Ascending aorta (tissue), 2 donors: ENCODE data around the gene RNF112. TPM values are rescaled to one million over a fixed set of nuclear protein-coding genes. Genes with fewer than 3 reads are reported as not detected.

Experiments used
- DNase-seq, 2 donors: peaks; one replicate each; pipeline ENCODE4 v3.0.0-alpha.2; 2019; ENCODE audit warnings: low spot score in 2 of 2
- H3K27ac ChIP-seq, 2 donors: fragments of 200-600 bp; sonication (generic); one replicate each; pipeline ENCODE4 v1.5.1; 2016 to 2017; ENCODE audit warnings: mild to moderate bottlenecking in 1 of 2
- H3K27me3 ChIP-seq: fragments of 200-600 bp; sonication (generic); one replicate; pipeline ENCODE4 v1.5.1; 2017
- H3K36me3 ChIP-seq, 2 donors: fragments of 200-600 bp; sonication (generic); one replicate each; pipeline ENCODE4 v1.5.1; 2016
- H3K4me1 ChIP-seq, 2 donors: fragments of 200-600 bp; sonication (generic); one replicate each; pipeline ENCODE4 v1.5.1; 2016 to 2017; ENCODE audit warnings: mild to moderate bottlenecking in 1 of 2
- H3K4me3 ChIP-seq, 2 donors: fragments of 200-600 bp; sonication (generic); one replicate each; pipeline ENCODE4 v1.5.1; 2016 to 2017; ENCODE audit warnings: mild to moderate bottlenecking in 1 of 2
- H3K9me3 ChIP-seq, 2 donors: fragments of 200-600 bp; sonication (generic); one replicate each; pipeline ENCODE4 v1.5.1; 2016
- intact Hi-C: fragments of 100-400 bp; cut with DNase I; formaldehyde crosslinking; loops from one replicate; pipeline ENCODE4 v1.15.1; 2023
- total RNA-seq: library from RNA; depleted of rRNA; stranded (reverse); fragments of >200 nt; gene quantifications from one replicate; pipeline ENCODE4 v1.1.0, GENCODE V29; 2016
- TF ChIP-seq, protein P1 (sequence below), 3 experiments: fragments of 200-600 bp in 2 of 3; fragments of 450-650 bp in 1 of 3; sonication (generic) in 2 of 3; IDR thresholded peaks; one replicate each; pipeline ENCODE4 v1.5.1; 2016 to 2019; ENCODE audit warnings: antibody characterized with exemption in 3 of 3, mild to moderate bottlenecking in 1 of 3, moderate library complexity in 1 of 3

The RNF112 gene
- total RNA-seq, 1 donor from 2014 or later = 0.53 TPM

DNA sequence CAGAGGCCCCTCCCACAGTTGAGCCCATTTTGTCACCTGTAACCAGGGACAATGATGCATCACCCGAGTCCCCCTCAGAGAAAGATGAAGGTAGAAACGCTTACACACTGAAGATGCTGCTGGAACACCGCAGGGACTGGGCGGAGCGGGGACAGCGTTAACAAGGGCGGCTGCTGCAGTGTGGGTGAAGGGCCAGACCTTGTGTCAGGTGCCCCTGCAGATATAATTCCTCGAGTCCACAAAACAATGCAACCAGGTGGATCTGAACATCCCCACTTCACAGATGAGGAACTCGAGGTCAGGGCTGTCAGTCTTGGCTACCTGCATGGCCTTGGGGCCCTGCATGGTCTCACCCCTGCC lies 39.0 kb upstream of the RNF112 start:
- Histone ChIP-seq H3K4me1 (peaks cover 0 to 3% of the 10 kb centered on the region in 2 donors), H3K9me3 (no peaks in the 10 kb centered on the region), H3K27ac (no peak overlapping the region), H3K36me3 (no peaks in the 10 kb centered on the region), H3K4me3 (no peak overlapping the region), H3K27me3 (no peaks in the 10 kb centered on the region)
- intact Hi-C loops = no loop called here
- peak in 1 of 2 donors; percentile 28 for DNase-seq
- TF ChIP-seq, protein P1, sequence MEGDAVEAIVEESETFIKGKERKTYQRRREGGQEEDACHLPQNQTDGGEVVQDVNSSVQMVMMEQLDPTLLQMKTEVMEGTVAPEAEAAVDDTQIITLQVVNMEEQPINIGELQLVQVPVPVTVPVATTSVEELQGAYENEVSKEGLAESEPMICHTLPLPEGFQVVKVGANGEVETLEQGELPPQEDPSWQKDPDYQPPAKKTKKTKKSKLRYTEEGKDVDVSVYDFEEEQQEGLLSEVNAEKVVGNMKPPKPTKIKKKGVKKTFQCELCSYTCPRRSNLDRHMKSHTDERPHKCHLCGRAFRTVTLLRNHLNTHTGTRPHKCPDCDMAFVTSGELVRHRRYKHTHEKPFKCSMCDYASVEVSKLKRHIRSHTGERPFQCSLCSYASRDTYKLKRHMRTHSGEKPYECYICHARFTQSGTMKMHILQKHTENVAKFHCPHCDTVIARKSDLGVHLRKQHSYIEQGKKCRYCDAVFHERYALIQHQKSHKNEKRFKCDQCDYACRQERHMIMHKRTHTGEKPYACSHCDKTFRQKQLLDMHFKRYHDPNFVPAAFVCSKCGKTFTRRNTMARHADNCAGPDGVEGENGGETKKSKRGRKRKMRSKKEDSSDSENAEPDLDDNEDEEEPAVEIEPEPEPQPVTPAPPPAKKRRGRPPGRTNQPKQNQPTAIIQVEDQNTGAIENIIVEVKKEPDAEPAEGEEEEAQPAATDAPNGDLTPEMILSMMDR (IDR thresholded peaks at IDR 0.05) = no peak

DNA sequence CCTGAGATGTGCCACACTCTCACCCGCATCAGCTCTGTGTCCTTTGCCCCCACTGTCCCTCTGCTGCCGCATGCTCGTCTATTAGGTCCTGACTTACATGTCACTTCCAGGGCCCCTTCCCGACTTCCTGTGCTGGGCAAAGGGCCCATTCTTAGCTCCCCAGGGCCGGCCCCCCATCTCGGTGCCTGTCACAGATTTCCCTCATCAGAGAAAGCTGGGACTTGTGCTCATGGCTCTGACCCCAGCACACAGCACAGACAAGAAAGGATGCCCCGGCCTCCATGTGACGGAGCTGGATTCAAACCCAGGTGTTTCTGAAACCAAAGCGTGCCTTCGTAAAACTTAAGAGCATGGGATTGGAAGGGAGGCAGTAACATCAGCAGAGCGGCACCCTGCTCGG lies 38.6 kb upstream of the RNF112 start:
- H3K27me3 ChIP-seq = no peaks in the 10 kb centered on the region
- no peak for DNase-seq
- TF ChIP-seq, protein P1 (IDR thresholded peaks at IDR 0.05) = no peak
- H3K27ac ChIP-seq = no peak overlapping the region
- H3K36me3 ChIP-seq = no peaks in the 10 kb centered on the region
- H3K9me3 ChIP-seq = no peaks in the 10 kb centered on the region
- intact Hi-C loops = no loop called here
- H3K4me3 ChIP-seq = no peak overlapping the region
- peaks cover 0 to 5% of the 10 kb centered on the region in 2 donors for H3K4me1 ChIP-seq

DNA sequence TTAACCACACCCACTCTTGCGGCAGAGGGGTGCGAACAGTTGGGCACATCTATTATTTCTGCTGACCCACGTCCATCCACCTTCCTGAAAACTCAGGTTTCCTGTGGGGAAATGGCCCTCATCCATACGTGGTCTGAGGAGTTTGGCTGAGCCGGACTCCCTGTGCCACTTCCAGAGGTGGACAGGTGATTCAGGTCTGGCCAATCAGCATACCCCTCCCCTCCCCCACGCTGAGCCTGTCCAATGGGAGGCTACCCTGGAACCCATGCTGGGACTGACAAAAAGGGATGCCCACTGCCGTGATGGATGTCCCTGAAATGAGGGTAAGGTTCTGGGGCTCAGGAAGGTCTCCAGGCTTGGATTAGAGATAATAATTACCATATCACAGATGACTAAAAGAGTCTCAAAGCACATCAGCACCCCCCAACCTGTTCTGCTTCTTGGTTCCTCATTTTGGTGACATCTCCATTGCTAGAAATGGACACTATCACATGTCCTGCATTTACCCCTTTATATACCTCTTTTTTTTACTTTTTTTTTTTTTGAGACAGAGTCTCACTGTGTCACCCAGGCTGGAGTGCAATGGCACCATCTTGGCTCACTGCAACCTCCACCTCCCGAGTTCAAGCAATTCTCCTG lies 38.0 kb upstream of the RNF112 start:
- no peak for DNase-seq
- no peaks in the 10 kb centered on the region for H3K36me3 ChIP-seq
- no peak overlapping the region for H3K27ac ChIP-seq
- TF ChIP-seq, protein P1 (IDR thresholded peaks at IDR 0.05) = no peak
- intact Hi-C loops = no loop called here
- H3K4me1 ChIP-seq = peaks cover 0 to 5% of the 10 kb centered on the region in 2 donors
- no peaks in the 10 kb centered on the region for H3K27me3 ChIP-seq
- no peak overlapping the region for H3K4me3 ChIP-seq
- no peaks in the 10 kb centered on the region for H3K9me3 ChIP-seq

DNA sequence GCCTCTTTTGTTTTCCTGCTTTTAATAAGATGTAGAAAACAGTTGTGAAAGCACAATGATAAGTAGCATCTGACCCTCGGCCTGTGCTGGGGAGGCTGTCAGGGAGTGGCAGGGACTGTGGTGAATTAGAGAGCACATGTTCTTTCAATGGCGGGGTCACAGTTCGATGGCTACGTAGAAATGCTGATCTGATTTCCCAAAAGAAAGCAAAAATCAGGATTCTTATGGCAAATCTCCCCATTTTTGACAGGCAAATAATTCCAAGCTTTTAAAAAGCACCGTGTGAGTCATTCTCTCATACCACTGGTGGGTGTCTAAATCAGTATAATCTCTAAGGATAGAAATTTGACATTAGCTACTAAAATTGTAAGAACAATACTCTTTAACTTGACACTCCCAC lies 36.9 kb upstream of the RNF112 start:
- no peak overlapping the region for H3K27ac ChIP-seq

DNA sequence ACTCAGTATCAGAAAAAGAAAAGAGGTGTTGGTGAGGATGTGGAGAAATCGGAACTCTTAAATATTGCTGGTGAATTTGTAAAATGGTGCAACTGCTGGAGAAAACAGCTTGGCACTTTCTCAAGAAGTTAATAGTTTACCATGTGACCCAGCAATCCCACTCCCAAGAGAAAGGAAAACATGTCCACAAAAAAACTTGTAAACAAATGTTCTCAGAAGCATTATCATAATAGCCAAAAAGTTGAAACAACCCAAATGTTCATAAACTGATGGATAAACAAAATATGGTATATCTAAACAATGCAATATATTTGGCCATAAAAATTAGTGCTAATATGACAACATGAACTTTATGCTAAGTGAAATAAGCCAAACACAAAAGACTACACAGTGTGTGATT lies 35.3 kb upstream of the RNF112 start:
- Histone ChIP-seq H3K36me3 (peaks cover 6 to 7% of the 10 kb centered on the region in 2 donors), H3K4me1 (peaks cover 3 to 7% of the 10 kb centered on the region in 2 donors), H3K27me3 (no peaks in the 10 kb centered on the region), H3K27ac (no peak overlapping the region), H3K9me3 (no peaks in the 10 kb centered on the region), H3K4me3 (no peak overlapping the region)
- TF ChIP-seq, protein P1 (IDR thresholded peaks at IDR 0.05) = no peak
- DNase-seq = no peak
- intact Hi-C loops = no loop called here

More for the DNA sequence above, 36.9 kb upstream of the RNF112 start:
- DNase-seq = no peak
- Histone ChIP-seq H3K4me1 (peaks cover 0 to 7% of the 10 kb centered on the region in 2 donors), H3K36me3 (no peaks in the 10 kb centered on the region), H3K4me3 (no peak overlapping the region), H3K9me3 (no peaks in the 10 kb centered on the region), H3K27me3 (no peaks in the 10 kb centered on the region)
- intact Hi-C loops = no loop called here
- TF ChIP-seq, protein P1 (IDR thresholded peaks at IDR 0.05) = no peak
